T-helper 1 cell treated with Interleukin-12 subunit alpha and Interleukin-12 subunit beta and Interleukin-4 antibody, amounts not matched to agents 30 ng/mL and 1 ng/mL, for 36 hours (primary cell): ENCODE data around the gene FBXL4. TPM values are rescaled to one million over a fixed set of nuclear protein-coding genes. Genes with fewer than 3 reads are reported as not detected.

Experiments used
- intact Hi-C: fragments of 100-400 bp; cut with micrococcal nuclease; formaldehyde crosslinking; loops from one replicate; pipeline ENCODE4 v1.15.1; 2024
- total RNA-seq: library from RNA; stranded (reverse); gene quantifications from 2 replicates; pipeline ENCODE4 v1.2.3, GENCODE V29; 2022

FBXL4 gene
- 9.6 and 10.6 TPM in 2 replicates for total RNA-seq

- intact Hi-C loops, result loop anchor here (1.0 to 5.0 kb wide), 8 partner anchors 65 to 1935 kb away; partner anchors contain the start of genes ASCC3, CCNC, MMS22L and PNISR
Observed at GRCh38 chr6:98947411-98948292, at the start of gene FBXL4. TSS of gene FBXL4 (minus strand) at chr6:98947946. CDS start at chr6:98926988, 20,958 bp downstream.

GRCh38 chr6:98995116-98995515 lies 47.4 kb upstream of the FBXL4 start:
- intact Hi-C loops, result no loop called here

- intact Hi-C loops, result no loop called here
Observed at GRCh38 chr6:98992535-98992934, 44.8 kb upstream of the FBXL4 start.

GRCh38 chr6:98986071-98986615 lies 38.4 kb upstream of the FBXL4 start:
- intact Hi-C loops, result no loop called here

GRCh38 chr6:98985391-98985790 lies 37.6 kb upstream of the FBXL4 start:
- intact Hi-C loops, result no loop called here

- intact Hi-C loops, result no loop called here
Observed at GRCh38 chr6:98984121-98984520, 36.4 kb upstream of the FBXL4 start.

GRCh38 chr6:98981473-98981872 lies 33.7 kb upstream of the FBXL4 start:
- intact Hi-C loops, result no loop called here

- intact Hi-C loops, result no loop called here
Observed at GRCh38 chr6:98980819-98981218, 33.1 kb upstream of the FBXL4 start.

- intact Hi-C loops, result no loop called here
Observed at GRCh38 chr6:98977671-98978292, 30.0 kb upstream of the FBXL4 start.

GRCh38 chr6:98976674-98977385 lies 29.1 kb upstream of the FBXL4 start:
- intact Hi-C loops, result no loop called here

GRCh38 chr6:98975421-98975820 lies 27.7 kb upstream of the FBXL4 start:
- intact Hi-C loops, result no loop called here

GRCh38 chr6:98974309-98974708 lies 26.6 kb upstream of the FBXL4 start:
- intact Hi-C loops, result no loop called here

GRCh38 chr6:98973571-98973970 lies 25.8 kb upstream of the FBXL4 start:
- intact Hi-C loops, result no loop called here

GRCh38 chr6:98971303-98971702 lies 23.6 kb upstream of the FBXL4 start:
- intact Hi-C loops, result no loop called here

- intact Hi-C loops, result no loop called here
Observed at GRCh38 chr6:98970469-98970868, 22.7 kb upstream of the FBXL4 start.

- intact Hi-C loops, result no loop called here
Observed at GRCh38 chr6:98967616-98968015, 19.9 kb upstream of the FBXL4 start.

- intact Hi-C loops, result no loop called here
Observed at GRCh38 chr6:98959631-98960030, 11.9 kb upstream of the FBXL4 start.

GRCh38 chr6:98958776-98959175 lies 11.0 kb upstream of the FBXL4 start:
- intact Hi-C loops, result no loop called here

- intact Hi-C loops, result no loop called here
Observed at GRCh38 chr6:98957450-98957849, 9.7 kb upstream of the FBXL4 start.

GRCh38 chr6:98949589-98949988 lies 1.8 kb upstream of the FBXL4 start:
- intact Hi-C loops, result loop anchor here (5.0 kb wide), 4 partner anchors 67 to 1933 kb away; partner anchors contain the start of gene ASCC3

GRCh38 chr6:98946879-98947410 lies 801 bp downstream of the FBXL4 start:
- intact Hi-C loops, result loop anchor here (1.0 to 5.0 kb wide), 9 partner anchors 65 to 1935 kb away; partner anchors contain the start of genes ASCC3, CCNC, COQ3 and MMS22L
